Right lobe of liver (tissue), 6 donors: Measurements from ENCODE around the gene STRADA. TPM values are rescaled to one million over a fixed set of nuclear protein-coding genes. Genes with fewer than 3 reads are reported as not detected.
A peak's percentile ranks its signal among the peaks of the same experiment; 100 is the strongest.

Experiments used
- ATAC-seq, 4 donors: fragments of 200-7000 bp; cut with Tn5 transposase; one replicate each; pipeline ENCODE4 v1.9.1; 2020; ENCODE audit warnings: mild to moderate bottlenecking in 4 of 4, moderate library complexity in 4 of 4
- DNase-seq, 3 donors: peaks; one replicate each; pipeline ENCODE4 v3.0.0-alpha.2; 2020
- H3K27ac ChIP-seq, 3 donors: fragments of 200-600 bp; one replicate each; pipeline ENCODE4 v1.8.0; 2022
- H3K27me3 ChIP-seq, 2 donors: fragments of 200-600 bp; one replicate each; pipeline ENCODE4 v1.8.0; 2022
- H3K36me3 ChIP-seq, 4 donors: fragments of 200-600 bp; sonication (generic) in 1 of 4; one replicate each; pipeline versions ENCODE4 v1.5.1 to v1.8.0; 2017 to 2022; ENCODE audit warnings: control low read depth in 1 of 4
- H3K4me1 ChIP-seq, 4 donors: fragments of 200-600 bp; sonication (generic) in 1 of 4; one replicate each; pipeline versions ENCODE4 v1.5.1 to v1.8.0; 2017 to 2022; ENCODE audit warnings: control low read depth in 1 of 4
- H3K4me3 ChIP-seq, 3 donors: fragments of 200-600 bp; one replicate each; pipeline ENCODE4 v1.8.0; 2022
- H3K9me3 ChIP-seq, 4 donors: fragments of 200-600 bp; sonication (generic) in 1 of 4; one replicate each; pipeline versions ENCODE4 v1.5.1 to v1.8.0; 2017 to 2022; ENCODE audit warnings: control low read depth in 1 of 4
- CTCF ChIP-seq, 4 donors: fragments of 200-600 bp in 3 of 4; fragments of 450-650 bp in 1 of 4; IDR thresholded peaks; one replicate each; pipeline versions ENCODE4 v1.5.1 to v1.8.0; 2016 to 2022; ENCODE audit warnings: antibody characterized with exemption in 4 of 4, mild to moderate bottlenecking in 2 of 4
- POLR2A ChIP-seq: fragments of 450-650 bp; IDR thresholded peaks from one replicate; pipeline ENCODE4 v1.6.1; 2017; ENCODE audit warnings: antibody characterized with exemption, mild to moderate bottlenecking
- WGBS: methylation state at CpG from one replicate; pipeline ENCODE4 v1.1.6; 2018; ENCODE audit warnings: low coverage, low lambda C conversion rate; ENCODE audit not compliant: insufficient coverage; ENCODE audit errors: missing lambda C conversion rate; 5-methylcytosine and 5-hydroxymethylcytosine counted together
- intact Hi-C, 2 donors: fragments of 100-400 bp; cut with DNase I; formaldehyde crosslinking; loops; one replicate each; pipeline versions ENCODE4 v1.11.2 to v1.14.1; 2022
- total RNA-seq, 6 experiments: library from RNA; depleted of rRNA in 2 of 6; stranded (reverse); fragments of >200 nt in 2 of 6; fragmentation: NEBNext Ultra II Directional in 3 of 6; extraction: Animal tissue kit (Norgen Biotek cat#: 25700) in 3 of 6; gene quantifications; one replicate each; pipeline versions ENCODE4 v1.1.0 to v1.2.4, GENCODE V29; 2016 to 2023
- donor health status: DM: no; HTN: yes; CAD: no.
- donor health status: DM: no; HTN: no; CAD: no.
- donor health status: DM: no; HTN: no; CAD: no.
- donor health status: DM: no; HTN: yes; CAD: no.
- donor health status: DM: no; HTN: yes; CAD: no.

STRADA gene
- total RNA-seq, 6 experiments from 2014 or later, result 8.4 to 15.1 (median 13.0) TPM

- intact Hi-C loops, result no loop called here
Observed at GRCh38 chr17:63676584-63676983, 65.0 kb downstream of the STRADA start.

GRCh38 chr17:63675607-63676546 lies 65.7 kb downstream of the STRADA start:
- H3K36me3 ChIP-seq, result peaks cover 0 to under 1% (median 0%) of the 10 kb centered on the region in 4 donors
- DNase-seq (peak; percentile 85 to 91 (median 87)), ATAC-seq (peak; percentile 90 to 94 (median 92))
- intact Hi-C loops, result no loop called here
- no peaks in the 10 kb centered on the region for H3K9me3 ChIP-seq
- no peaks in the 10 kb centered on the region for H3K27me3 ChIP-seq
- H3K4me1 ChIP-seq, result peaks cover 0 to 27% (median 8%) of the 10 kb centered on the region in 4 donors
- TF ChIP-seq POLR2A, result no peak
- no peak for TF ChIP-seq CTCF (IDR thresholded peaks at IDR 0.05)
- 10% methylated on average over 2 of the region's 6 CpGs for WGBS
- H3K4me3 ChIP-seq, result no peak overlapping the region
- peak overlapping the region; percentile 48 to 61 (median 52) for H3K27ac ChIP-seq

More at GRCh38 chr17:63676584-63676983, 65.0 kb downstream of the STRADA start:
- DNase-seq (no peak), ATAC-seq (no peak)
- no peak overlapping the region for H3K4me3 ChIP-seq
- no peaks in the 10 kb centered on the region for H3K36me3 ChIP-seq
- WGBS, result 14% methylated on average over 2 of the region's 3 CpGs
- H3K27ac ChIP-seq, result peak overlapping the region; percentile 48 to 61 (median 52)
- peaks cover 0 to 32% (median 8%) of the 10 kb centered on the region in 4 donors for H3K4me1 ChIP-seq
- TF ChIP-seq CTCF (IDR thresholded peaks at IDR 0.05) (no peak), POLR2A (no peak)
- no peaks in the 10 kb centered on the region for H3K9me3 ChIP-seq
- H3K27me3 ChIP-seq, result no peaks in the 10 kb centered on the region

- WGBS, result 53% methylated on average over 3 of the region's 4 CpGs
- Histone ChIP-seq H3K27ac (peak overlapping the region; percentile 48 to 61 (median 52)), H3K27me3 (no peaks in the 10 kb centered on the region), H3K36me3 (peaks cover 0 to 2% (median 0%) of the 10 kb centered on the region in 4 donors), H3K9me3 (no peaks in the 10 kb centered on the region), H3K4me3 (no peak overlapping the region), H3K4me1 (peaks cover 0 to 22% (median 8%) of the 10 kb centered on the region in 4 donors)
- ATAC-seq, result peak; percentile 56 to 69 (median 58)
- DNase-seq, result no peak
- TF ChIP-seq CTCF (IDR thresholded peaks at IDR 0.05) (no peak), POLR2A (no peak)
- intact Hi-C loops, result no loop called here
Observed at GRCh38 chr17:63675231-63675606, 66.4 kb downstream of the STRADA start.

- Histone ChIP-seq H3K4me3 (no peak overlapping the region), H3K9me3 (no peaks in the 10 kb centered on the region), H3K27me3 (no peaks in the 10 kb centered on the region), H3K27ac (no peak overlapping the region), H3K4me1 (peaks cover 0 to 22% (median 8%) of the 10 kb centered on the region in 4 donors), H3K36me3 (peaks cover 0 to 10% (median 0%) of the 10 kb centered on the region in 4 donors)
- TF ChIP-seq CTCF (IDR thresholded peaks at IDR 0.05) (no peak), POLR2A (no peak)
- no peak for DNase-seq
- intact Hi-C loops, result no loop called here
- WGBS, result 89% methylated on average over 1 of the region's 2 CpGs
- ATAC-seq, result no peak
Observed at GRCh38 chr17:63672856-63673255, 68.7 kb downstream of the STRADA start.
